Embryonic facial prominence (tissue), 1 donor: ENCODE data around the gene GAB2.

Source experiments
- DNase-seq: peaks from one replicate; pipeline ENCODE4 v3.0.0-alpha.2; 2016; ENCODE audit errors: extremely low spot score

The GAB2 gene

DNA sequence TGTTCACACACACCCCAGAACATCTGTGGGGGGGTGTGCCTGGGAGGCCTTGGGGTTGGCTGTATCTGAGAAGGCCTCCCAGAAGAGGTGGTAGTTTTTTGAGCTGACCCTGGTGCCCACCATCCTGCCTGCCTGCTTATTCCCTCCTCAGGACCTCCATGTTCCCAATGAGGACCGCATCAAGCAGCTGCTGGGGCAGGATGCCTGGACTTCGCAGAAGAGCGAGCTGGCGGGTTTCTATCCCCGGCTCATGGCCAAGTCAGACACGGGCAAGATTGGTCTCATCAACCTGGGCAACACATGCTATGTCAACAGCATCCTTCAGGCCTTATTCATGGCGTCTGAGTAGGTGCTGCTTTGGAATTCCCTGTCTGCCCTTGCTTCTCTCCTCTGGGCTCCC lies 211.9 kb downstream of the GAB2 start:
- no peak for DNase-seq

DNA sequence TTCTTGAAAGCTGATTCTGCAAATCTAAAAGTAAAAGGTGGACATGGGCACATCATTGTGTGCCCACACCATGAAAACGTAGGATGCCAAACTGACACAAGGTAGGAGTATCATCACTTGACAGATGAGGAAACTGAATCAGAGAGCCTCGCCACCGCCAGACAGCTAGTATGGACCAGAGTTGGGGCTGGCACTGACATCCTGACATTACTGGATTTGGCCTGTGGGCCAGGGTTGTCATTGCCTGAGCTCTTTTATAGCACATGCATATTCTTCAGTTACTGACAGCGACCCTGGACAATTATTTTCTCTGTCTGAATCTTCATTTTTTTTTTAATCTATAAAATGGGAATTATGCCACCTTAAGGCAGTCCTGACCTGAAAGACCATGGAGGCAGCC lies 212.4 kb downstream of the GAB2 start:
- DNase-seq = no peak

DNA sequence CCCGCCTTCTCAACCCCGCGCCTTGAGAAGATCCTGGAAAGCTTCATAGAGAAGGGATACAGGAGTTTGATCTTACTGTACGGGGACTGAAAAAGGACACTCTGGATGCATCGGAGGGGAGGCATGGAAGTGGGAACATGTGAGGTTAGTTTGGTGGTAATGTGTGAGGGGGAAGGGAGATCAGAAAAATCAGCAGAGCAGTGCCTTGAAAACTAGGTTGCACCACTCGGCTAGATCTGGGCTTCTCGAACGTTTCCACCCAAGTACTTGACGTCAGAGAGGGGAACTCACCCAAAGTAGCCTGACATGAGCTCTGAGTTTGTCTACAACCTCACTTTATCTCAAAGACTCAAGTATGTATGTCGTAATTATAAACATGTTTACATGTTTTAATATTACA lies 214.4 kb downstream of the GAB2 start:
- DNase-seq = no peak

DNA sequence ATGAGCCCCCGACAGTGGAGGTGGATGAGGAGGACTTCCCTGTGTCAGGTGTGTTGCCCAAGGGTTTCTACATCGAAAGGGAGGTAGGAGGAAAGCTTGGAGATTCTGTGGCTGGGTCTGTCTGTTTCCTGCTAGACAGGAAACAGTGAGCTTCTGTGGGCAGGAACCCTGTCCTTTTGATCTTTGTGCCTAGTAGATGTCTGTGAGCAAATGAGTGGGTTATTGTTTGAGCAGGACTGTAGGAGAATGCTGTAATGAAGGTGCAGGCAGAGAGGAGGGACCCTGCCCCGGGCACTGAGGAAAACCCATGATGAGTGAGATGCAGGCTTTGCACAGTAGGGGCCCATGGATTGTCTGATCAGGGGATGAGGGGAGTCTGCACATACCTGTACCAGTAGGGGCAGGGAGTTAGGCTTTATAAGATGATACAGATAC lies 214.9 kb downstream of the GAB2 start:
- DNase-seq = no peak

DNA sequence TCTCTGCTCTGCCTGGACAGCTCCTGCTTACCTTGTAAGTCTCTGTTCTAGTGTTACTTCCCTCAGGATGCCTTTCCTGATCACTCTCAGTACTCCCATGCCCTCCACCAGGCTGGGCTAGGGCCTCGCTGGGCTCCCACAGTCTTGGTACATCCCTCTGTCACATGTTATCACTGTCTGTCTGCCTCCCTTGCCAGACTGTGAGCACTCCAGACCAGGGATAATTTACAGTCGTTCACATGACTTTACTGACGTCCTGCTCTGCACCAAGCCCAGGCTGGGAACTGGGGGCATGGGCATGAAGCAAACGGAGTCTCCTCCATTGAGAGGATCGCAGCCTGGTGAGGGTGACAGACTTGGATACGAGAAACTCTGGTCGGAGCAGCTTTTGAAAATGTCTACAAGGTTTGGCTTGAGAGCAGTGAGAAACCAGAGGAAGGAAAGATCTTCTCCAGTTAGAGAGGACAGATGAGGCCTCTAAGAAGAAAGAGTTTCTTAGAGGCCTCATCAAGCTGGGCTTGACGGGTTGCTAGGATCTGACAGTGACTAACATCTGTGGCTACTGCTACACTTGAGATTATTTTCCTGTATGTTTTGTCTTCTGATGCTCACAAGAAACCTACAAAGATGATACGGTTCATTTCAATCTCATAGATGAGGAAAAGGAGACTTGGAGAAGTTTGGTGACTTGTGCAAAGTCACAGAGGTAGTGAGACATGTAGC lies 216.4 kb downstream of the GAB2 start:
- no peak for DNase-seq

DNA sequence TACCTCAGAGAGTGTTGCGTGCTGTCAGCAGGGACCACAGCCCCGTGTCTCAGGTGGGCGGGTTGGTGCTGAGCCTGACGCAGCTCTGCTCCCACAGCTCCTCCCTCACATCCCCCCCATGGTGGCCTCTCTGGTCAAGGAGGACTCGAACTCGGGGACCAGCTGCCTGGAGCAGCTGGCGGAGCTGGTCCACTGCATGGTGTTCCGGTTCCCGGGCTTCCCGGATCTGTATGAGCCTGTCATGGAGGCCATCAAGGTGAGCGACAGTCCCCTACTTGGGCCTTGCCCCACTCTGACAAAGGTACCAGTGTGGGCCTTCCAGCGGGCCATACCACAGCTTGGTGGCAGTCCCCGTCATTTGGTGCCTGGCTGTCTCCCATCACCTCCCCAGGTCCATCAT lies 217.1 kb downstream of the GAB2 start:
- no peak for DNase-seq

DNA sequence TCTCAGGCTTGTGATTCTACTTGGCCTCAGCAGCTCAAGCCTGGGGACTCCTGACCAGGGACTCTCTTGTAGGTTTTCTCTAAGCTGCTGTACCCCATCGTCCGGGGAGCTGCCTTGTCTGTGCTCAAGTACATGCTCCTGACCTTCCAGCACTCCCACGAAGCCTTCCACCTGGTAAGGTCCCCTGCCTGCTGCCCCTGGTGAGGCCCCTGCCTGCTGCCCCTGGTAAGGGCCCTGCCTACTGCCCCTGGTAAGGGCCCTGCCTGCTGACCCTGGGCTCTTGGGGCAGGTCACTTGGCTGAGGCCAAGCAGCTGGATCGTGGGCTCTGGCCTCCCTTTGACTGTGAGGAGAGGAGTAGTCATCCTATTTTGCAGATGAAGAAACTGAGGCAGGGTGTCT lies 217.6 kb downstream of the GAB2 start:
- no peak for DNase-seq

DNA sequence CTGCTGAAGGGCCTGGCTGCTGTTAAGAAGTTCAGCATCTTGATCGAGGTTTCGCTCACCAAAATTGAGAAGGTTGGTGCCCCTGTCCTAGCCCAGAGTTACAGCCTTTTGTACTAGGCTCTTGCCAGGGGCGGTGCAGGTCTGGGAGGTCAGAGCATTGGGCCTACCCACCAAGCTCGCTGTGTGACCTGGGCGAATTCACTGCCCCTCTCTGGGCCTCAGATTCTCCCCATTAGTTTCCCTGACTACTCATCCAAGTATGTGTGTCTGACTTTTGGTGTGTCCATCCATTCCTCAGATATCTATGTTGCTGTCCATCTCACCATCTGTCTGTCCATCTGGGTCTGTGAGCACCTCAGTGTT lies 218.0 kb downstream of the GAB2 start:
- no peak for DNase-seq

DNA sequence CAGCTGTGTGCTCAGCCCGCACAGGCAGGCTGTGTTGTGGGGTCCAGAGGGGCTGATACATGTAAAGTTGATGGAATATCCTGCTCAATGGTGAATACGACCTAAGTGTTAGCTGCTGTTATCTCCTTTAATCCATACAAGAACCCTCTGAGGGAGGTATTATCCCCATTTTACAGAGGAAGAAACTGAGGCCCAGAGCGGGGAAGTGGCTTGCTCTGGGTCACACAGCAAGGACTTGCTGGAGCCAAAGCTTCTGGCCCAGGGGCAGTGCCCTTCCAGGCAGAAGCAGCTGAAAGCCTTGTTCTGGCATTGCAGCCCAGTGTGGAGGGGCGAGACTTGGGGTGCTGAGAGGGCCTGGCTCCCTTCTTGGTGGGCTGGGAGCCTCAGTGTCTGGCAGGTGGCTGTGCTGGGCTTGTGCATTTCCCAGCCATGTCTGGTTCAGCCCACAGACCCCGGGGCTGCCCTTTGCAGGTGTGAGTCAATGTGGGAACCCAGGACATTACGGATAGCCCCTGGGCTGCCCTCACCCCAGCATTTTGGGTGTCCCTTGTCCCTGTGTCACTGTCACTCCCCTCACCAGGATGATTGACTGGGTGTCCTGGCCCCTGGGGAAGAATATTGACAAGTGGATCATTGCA lies 218.5 kb downstream of the GAB2 start:
- no peak for DNase-seq

DNA sequence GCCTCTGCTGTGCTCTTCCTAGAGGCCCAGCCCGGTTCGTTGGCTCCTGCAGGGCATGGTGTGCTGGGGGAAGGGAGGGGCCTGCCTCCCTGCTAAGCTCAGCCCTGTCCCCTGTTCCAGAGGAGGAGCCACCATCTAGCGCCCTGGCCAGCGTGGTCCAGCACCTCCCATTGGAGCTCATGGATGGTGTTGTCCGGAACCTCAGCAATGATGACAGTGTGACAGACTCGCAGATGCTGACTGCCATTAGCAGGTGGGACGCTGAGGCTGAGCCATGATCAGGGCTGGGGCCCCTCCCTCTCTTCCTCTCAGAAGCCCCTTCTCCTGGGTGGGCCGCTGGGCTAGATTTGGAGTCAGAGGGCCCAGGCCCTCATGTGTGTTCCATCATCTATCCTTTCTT lies 219.8 kb downstream of the GAB2 start:
- DNase-seq = no peak

DNA sequence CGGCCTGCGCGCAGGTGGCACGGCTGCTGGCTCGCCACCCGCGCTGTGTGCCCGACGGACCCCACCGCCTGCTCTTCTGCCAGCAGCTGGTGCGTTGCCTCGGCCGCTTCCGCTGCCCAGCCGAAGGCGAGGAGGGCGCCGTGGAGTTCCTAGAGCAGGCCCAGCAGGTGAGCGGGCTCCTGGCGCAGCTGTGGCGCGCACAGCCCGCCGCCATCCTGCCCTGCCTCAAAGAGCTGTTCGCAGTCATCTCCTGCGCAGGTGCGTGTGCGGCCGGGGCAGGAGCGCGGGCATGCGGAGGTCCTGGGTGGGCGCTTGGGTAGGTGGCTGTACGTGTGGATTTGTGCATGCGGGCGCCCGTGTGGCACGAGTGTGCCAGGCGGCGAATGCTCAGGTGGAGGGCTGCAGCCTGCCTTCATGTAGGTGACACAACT lies 220.9 kb downstream of the GAB2 start:
- no peak for DNase-seq

DNA sequence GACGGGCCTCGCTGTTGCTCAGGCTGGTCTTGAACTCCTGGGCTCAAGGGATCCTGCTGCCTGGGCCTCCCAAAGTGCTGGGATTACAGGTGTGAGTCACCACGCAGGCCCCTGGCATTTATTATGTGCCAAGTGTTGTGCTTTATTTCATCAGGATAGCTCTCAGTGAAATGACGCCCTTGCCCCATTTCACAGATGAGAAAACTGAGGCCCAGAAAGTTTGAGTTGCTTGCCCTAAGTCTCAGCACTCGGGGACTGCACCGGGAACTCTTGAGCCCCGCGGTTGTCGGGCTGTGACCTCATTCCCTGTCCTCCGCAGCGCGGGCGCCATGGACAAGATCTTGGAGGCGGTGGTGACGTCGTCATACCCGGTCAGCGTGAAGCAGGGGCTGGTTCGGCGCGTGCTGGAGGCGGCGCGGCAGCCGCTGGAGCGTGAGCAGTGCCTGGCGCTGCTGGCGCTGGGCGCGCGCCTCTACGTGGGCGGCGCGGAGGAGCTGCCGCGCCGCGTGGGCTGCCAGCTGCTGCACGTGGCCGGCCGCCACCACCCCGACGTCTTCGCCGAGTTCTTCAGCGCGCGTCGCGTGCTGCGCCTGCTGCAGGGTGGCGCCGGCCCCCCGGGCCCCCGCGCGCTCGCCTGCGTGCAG lies 221.6 kb downstream of the GAB2 start:
- DNase-seq = no peak

DNA sequence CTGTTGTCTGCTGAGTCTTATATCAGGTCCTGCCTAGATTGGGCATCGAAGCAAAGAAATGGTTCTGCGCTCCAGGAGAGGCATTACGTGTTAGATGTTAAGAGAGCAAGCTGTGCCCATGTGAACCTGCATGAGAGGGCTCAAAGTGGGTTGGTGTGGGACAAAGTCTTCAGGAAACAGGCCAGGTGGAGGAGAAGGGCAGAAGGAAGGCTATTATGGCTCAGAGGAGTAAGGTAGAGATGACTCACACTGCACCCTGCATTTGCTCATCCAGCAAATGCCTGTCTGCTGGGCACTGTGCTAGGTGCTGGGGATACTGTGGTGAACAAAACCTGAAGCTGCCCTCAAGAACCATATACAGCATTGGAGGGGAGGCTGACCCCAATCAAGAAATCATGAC lies 223.1 kb downstream of the GAB2 start:
- no peak for DNase-seq

DNA sequence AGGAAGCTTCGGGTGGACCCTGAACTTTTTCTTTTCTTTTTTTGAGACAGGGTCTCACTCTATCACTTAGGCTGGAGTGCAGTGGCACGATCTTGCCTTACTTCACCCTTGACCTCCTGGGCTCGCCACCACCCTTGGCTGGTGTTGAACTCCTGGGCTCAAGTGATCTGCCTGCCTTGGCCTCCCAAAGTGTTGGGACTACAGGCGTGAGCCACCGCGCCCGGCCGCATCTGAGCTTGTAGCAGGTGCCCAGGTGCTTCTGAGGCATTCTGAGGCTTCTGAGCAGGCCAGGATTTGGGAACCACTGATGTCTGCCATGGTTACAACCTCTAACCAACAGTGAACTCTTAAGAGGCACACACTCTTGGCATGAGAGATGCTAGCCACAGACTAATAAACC lies 223.8 kb downstream of the GAB2 start:
- no peak for DNase-seq

DNA sequence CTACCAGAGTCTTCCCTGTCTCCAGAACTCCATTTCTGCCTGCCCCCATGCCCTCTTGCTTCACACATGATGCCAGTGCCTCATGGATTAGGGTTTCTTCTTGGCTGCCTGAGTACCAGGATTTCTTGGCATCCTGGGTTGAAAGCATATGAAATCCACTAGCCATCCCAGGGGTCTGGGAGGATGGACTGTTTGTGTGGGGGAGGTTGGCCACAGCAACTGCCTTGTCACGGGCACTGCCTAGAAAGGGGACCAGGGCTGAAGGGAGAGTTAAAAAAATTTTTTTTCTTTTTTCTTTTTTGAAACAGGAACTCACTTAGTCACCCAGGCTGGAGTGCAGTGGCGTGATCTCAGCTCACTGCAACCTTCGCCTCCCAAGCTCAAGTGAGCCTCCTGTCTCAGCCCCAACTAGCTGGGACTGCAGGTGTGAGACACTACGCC lies 224.7 kb downstream of the GAB2 start:
- no peak for DNase-seq

DNA sequence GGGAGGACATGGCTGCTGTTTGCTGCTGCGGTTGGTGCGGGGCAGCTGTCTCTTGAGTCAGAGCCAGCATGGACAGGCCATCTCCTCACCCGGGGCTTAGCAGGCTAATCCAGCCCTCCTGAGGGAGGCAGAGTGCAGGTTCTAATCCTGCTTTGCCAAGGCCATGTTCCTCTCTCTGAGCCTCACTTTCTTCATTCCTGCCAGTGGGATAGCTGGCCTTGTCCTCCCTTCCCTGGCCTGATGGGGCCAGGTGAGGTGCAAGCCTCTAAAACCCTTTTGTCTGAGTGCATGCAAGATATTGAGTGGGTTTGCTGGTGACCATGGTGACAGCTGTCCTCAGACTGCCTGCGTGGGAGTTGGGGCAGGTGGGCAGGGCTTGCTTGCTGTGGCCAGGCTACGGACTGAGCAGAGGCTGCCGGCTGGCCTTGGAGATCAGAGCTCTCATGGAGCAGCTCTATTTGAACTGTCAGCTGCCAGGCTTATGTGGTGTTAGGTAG lies 225.3 kb downstream of the GAB2 start:
- DNase-seq = no peak

DNA sequence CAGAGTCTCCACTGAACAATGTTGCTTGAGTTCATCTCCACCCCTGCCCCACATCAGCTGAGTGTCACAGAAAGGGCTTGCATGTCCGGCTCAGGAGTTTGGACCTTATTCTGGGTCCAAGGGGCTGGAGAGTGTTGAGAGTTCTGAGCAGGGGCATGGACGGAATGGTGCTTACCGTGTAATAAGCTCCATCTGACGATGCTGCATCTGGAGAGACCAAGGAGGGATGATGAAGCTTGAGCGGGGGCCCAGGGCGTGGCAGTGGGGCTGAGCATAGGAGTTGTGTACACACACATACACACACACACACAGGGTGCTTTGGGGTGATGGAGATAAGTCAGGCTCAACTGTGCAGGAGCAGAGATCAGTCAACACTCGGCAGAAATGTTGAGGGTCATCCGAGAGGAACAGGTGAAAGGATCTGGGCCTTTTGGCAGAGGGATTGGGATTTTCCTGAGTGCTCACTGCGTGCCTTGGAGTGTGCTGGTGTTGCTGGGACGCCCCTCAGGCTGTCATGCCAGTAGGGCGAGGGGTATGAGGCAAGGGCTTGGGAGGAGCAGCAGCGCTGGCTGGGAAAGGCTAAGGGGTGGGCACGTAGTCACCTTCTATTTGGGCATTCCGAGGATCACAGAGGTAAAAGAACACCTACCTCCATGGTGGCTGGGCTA lies 226.6 kb downstream of the GAB2 start:
- DNase-seq = no peak

DNA sequence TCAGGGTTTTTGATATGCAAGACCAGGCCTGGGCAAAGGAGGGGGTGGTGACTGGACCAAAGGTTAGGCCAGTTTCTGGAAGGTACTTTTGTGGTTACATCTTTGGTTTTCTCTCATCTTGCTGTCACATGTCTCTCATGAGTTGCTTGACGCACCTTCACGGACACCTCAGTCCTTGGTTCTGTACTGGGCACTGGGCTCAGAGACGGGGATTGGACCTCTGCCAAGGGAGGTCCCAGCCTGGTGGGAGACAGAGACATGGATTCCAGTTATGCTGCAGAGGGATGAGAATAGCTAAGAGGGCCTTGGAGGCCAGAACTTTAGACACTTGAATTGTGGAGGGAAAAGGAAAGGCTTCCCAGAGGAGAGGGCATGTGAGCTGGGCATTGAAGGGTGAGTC lies 227.2 kb downstream of the GAB2 start:
- no peak for DNase-seq

DNA sequence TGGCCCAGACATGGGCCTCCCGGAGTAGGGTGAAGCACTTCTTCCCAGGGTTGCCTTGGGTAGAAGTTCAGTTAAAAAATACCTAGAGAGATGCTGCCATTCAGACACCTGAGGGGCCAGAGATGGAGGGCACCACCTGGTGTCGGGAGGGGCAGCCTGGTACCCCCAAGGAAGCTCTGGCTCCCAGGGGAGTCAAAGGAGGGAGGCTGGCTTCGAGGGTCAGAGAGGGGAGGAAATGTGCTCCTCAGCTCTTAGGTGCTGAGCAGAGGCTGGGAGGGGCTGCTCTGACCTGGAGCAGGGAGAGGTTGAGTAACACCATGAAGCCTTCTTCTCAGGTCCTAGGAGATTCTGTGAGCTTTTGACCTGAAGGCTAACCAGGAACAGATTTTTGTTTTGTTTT lies 227.8 kb downstream of the GAB2 start:
- no peak for DNase-seq

DNA sequence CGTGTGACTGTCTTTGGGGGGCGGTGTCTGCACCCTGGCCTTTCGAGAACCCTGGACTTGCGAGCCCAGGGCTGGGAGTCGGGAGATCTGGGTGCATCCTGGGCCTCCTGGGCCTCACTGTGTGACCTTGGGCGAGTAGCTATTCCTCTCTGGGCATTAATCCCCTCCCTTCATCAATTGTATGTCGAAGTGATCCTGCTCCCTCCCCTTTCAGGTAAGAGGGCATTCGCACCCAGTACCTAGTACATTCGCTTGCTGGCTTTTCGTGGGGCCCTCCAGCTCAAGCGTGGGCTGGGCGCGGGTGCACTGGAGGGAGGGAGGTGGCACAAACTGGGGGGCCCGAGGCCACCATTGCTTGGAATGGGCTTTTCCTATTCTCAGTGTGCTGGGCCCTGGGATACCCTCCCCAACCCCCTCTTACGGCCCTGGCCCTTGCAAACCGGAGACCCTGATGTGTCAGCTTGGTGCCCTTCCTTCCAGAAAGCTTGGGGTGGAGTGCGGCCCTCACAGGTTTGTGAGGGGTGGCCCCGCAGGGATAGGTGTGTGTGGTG lies 228.4 kb downstream of the GAB2 start:
- no peak for DNase-seq

DNA sequence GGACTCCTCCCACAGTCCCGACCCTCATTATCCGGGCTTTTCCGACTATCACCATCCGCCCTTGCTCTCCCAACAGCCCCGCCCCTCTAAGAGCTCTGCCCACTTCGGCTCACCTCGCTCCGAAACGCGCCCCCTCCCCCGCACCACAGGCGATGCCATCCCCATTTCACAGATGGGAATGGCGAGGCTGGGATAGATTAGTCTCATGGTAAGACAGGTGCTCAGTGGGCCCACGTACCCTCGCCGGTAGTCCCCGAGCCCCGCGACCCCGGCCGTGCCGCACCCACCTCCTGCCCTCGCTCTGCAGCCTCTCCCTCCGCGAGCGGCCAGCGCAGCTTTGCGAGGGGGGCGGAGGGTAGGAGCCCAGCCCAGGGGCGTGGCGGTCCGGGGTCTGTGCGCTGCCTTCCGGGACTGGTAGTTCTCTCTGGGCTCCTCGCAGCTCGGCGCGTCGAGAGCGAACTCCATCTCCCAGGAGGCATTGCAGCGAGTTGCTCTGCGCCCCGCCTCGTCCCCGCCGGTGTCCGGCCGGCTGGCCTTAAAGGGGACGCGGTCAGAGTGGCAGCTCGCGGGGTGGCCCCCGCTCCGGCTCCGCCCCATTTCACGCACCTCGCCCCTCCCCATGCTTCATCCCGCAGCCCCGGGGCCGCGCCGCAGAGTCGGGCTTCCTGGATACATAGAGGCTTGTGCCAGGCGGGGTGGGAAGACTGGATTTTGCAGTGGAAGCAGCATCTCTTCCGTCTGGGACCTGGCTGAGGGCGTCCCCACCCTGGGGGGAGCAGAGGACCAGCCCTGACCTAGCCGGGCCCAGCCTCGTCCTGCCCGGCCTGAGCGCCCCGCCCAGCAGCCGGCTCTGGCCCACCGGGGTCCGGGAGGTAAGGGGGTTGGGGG lies 229.1 kb downstream of the GAB2 start, which contains the start of the genes KCTD21 and USP35:
Gene KCTD21, minus strand, starts transcription at position 341 of the 888 bp plus-strand sequence. CDS start 14,072 bp downstream, outside the sequence.
Gene USP35, plus strand, starts transcription at position 634 of the 888 bp plus-strand sequence. CDS start 7,327 bp downstream, outside the sequence.
- peak; percentile 92 for DNase-seq
